Type B pancreatic cell (in vitro differentiated cells): Measurements from ENCODE around the gene KDM7A. TPM values are rescaled to one million over a fixed set of nuclear protein-coding genes. Genes with fewer than 3 reads are reported as not detected.
A peak's percentile ranks its signal among the peaks of the same experiment; 100 is the strongest.

ENCODE experiments used
- DNase-seq: peaks from one replicate; pipeline ENCODE4 v3.0.0; 2021; ENCODE audit warnings: mixed read lengths; ENCODE audit not compliant: unreplicated experiment; ENCODE audit errors: extremely low spot score
- H3K27ac Mint-ChIP-seq: 2 replicates; pipeline ENCODE4 v1.8.0; 2021; ENCODE audit warnings: mild to moderate bottlenecking, mixed read lengths
- H3K27me3 Mint-ChIP-seq: 2 replicates; pipeline ENCODE4 v1.8.0; 2021; ENCODE audit warnings: mixed read lengths
- H3K36me3 Mint-ChIP-seq: 2 replicates; pipeline ENCODE4 v1.8.0; 2021; ENCODE audit warnings: mixed read lengths
- H3K4me1 Mint-ChIP-seq: one replicate; pipeline ENCODE4 v1.8.0; 2021; ENCODE audit warnings: mixed read lengths; ENCODE audit not compliant: unreplicated experiment
- H3K4me3 Mint-ChIP-seq: 2 replicates; pipeline ENCODE4 v1.8.0; 2021; ENCODE audit warnings: mild to moderate bottlenecking, mixed read lengths
- H3K9me3 Mint-ChIP-seq: 2 replicates; pipeline ENCODE4 v1.8.0; 2021; ENCODE audit warnings: mixed read lengths
- long read RNA-seq: library from polyadenylated mRNA; unstranded; transcript quantifications from one replicate; pipeline ENCODE4 v2.0.0, GENCODE V29; 2020
- total RNA-seq: library from RNA; stranded (reverse); gene quantifications from 2 replicates; pipeline ENCODE4 v1.2.1, GENCODE V29; 2021; ENCODE audit warnings: low replicate concordance
- TF ChIP-seq, protein P1 (sequence below): fragments of 200-600 bp; sonication (generic); conservative IDR thresholded peaks from 2 replicates; pipeline ENCODE4 v1.5.0; 2021; ENCODE audit warnings: antibody characterized with exemption, mild to moderate bottlenecking

Gene KDM7A, protein sequence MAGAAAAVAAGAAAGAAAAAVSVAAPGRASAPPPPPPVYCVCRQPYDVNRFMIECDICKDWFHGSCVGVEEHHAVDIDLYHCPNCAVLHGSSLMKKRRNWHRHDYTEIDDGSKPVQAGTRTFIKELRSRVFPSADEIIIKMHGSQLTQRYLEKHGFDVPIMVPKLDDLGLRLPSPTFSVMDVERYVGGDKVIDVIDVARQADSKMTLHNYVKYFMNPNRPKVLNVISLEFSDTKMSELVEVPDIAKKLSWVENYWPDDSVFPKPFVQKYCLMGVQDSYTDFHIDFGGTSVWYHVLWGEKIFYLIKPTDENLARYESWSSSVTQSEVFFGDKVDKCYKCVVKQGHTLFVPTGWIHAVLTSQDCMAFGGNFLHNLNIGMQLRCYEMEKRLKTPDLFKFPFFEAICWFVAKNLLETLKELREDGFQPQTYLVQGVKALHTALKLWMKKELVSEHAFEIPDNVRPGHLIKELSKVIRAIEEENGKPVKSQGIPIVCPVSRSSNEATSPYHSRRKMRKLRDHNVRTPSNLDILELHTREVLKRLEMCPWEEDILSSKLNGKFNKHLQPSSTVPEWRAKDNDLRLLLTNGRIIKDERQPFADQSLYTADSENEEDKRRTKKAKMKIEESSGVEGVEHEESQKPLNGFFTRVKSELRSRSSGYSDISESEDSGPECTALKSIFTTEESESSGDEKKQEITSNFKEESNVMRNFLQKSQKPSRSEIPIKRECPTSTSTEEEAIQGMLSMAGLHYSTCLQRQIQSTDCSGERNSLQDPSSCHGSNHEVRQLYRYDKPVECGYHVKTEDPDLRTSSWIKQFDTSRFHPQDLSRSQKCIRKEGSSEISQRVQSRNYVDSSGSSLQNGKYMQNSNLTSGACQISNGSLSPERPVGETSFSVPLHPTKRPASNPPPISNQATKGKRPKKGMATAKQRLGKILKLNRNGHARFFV
- 7.5 and 9.3 TPM in 2 replicates for total RNA-seq
- long read RNA-seq, partial matches to known transcripts: 1 of 4 reads
- long read RNA-seq, other reads (novel, unspliced or antisense): 3 of 4 reads

DNA sequence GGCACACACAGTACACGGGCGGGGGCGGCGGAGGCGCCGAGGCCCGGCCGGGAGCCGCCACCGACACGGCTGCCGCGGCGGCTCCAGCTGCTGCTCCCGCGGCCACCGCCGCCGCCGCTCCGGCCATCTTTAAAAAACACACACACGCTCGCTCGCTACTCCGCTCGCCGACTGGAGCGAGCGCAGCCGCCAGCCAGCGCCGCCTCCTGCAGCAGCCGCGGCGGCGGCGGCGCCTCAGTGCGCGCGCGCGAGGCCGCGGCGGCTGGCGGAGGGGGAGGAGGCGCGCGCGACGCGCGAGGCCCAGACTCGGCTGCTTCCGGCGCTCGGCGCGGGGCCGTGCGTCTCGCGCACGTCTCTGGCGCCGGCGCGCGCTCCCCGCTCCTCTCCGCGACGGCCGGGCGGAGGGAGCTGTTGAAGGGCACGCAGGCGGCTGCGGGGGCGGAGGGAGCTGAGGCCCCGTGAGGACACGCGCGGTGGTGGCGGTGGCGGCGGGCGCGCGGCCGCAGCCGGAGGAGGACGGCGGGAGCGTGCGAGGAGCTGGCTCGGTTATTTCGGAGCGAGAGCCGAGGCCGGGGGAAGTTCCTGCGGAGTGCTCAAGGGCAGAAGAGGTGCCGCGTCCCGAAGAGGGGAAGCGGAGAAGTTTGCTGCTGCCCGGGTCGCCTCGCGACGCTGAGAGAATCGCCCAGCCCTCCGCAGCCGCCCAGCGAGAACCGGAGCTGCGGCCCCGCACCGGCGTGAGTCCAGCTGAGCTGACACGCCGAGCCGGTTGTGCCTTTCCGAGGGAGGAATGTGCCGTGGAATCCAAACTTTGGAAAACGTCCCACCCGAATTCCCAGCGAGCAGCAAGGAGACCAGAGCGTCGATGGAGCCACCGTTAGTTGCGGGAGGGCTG, at the start of gene KDM7A:
Gene KDM7A, minus strand, starts transcription at position 173 of the 892 bp plus-strand sequence. Its CDS starts 46 bp downstream, at position 127.
- H3K27ac Mint-ChIP-seq: peak within 1 kb of the TSS; percentile 97
- no peaks in the 10 kb centered on the region for H3K36me3 Mint-ChIP-seq
- peak within 1 kb of the TSS; percentile 97 for H3K4me3 Mint-ChIP-seq
- H3K27me3 Mint-ChIP-seq: peaks cover 29% of the 10 kb centered on the region
- H3K4me1 Mint-ChIP-seq: peaks cover 14% of the 10 kb centered on the region
- TF ChIP-seq, protein P1, sequence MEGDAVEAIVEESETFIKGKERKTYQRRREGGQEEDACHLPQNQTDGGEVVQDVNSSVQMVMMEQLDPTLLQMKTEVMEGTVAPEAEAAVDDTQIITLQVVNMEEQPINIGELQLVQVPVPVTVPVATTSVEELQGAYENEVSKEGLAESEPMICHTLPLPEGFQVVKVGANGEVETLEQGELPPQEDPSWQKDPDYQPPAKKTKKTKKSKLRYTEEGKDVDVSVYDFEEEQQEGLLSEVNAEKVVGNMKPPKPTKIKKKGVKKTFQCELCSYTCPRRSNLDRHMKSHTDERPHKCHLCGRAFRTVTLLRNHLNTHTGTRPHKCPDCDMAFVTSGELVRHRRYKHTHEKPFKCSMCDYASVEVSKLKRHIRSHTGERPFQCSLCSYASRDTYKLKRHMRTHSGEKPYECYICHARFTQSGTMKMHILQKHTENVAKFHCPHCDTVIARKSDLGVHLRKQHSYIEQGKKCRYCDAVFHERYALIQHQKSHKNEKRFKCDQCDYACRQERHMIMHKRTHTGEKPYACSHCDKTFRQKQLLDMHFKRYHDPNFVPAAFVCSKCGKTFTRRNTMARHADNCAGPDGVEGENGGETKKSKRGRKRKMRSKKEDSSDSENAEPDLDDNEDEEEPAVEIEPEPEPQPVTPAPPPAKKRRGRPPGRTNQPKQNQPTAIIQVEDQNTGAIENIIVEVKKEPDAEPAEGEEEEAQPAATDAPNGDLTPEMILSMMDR: no peak
- H3K9me3 Mint-ChIP-seq: no peaks in the 10 kb centered on the region
- peak; percentile 94 for DNase-seq

DNA sequence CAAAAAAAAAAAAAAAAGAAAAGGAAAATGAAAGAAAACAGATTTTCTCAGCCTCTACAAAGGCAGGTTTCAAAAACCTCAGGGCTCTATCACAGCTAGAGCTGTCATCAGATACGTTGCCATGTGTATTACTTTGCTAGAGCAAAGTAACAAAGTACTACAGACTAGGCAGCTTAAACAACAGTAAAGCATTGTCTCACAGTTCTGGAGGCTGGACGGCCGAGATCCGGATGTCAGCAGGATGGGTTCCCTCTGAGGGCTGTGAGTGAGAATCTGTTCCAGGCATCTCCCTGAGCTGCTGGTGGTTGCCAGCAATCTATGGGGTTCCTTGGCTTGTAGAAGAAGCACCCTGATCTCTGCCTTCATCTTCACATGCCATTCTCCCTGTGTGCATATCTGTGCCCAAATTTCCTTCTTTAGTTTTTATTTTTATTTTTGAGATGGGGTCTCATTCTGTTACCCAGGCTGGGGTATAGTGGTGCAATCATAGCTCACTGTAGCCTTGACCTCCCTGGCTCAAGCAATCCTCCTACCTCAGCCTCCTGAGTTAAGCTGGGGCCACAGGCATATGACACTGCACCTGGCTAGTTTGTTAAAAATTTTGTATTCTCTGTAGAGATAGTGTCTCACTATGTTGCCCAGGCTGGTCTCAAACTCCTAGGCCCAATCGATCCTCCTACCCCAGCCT, 48.9 kb upstream of the KDM7A start:
- H3K27me3 Mint-ChIP-seq: peaks cover 18% of the 10 kb centered on the region
- DNase-seq: no peak
- no peak overlapping the region for H3K4me3 Mint-ChIP-seq
- H3K9me3 Mint-ChIP-seq: no peaks in the 10 kb centered on the region
- TF ChIP-seq, protein P1: no peak
- peaks cover 15% of the 10 kb centered on the region for H3K4me1 Mint-ChIP-seq
- H3K27ac Mint-ChIP-seq: no peak overlapping the region
- no peaks in the 10 kb centered on the region for H3K36me3 Mint-ChIP-seq

DNA sequence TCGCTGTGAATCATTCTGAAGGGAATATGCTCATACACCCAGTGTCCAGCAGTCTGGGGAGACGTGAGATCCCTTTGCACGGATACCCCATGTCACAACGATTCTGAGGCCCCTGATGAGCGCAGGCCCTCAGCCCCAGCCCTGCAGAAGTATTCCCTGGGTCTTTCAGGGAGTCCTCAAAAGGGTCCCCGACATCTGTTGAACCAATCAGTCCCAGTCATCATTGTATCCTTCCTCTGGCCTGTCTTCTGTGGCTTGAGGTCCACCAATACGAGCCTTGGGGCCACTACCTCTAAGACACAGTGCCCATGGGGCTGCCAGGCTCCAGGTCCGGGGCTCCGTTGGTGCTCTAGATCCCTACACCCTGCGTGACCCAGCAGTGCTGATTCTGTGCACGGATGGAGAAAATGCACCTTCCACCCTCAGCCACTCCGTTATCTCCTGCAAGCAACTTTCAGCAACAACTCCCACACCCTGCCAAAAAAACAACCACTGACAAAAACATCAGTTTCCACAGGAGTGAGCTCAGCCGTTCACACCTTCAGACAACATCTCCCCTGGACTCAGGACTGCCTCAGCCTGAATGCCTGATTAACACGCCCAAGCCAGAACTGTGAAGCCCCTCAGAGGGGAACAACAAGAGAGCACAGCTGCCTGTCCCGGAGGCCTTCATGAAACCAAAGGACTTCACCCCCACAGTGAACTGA, 46.9 kb upstream of the KDM7A start:
- TF ChIP-seq, protein P1: no peak
- H3K36me3 Mint-ChIP-seq: no peaks in the 10 kb centered on the region
- no peak overlapping the region for H3K27ac Mint-ChIP-seq
- H3K27me3 Mint-ChIP-seq: peaks cover 6% of the 10 kb centered on the region
- peaks cover 8% of the 10 kb centered on the region for H3K4me1 Mint-ChIP-seq
- no peaks in the 10 kb centered on the region for H3K9me3 Mint-ChIP-seq
- no peak overlapping the region for H3K4me3 Mint-ChIP-seq
- DNase-seq: no peak

DNA sequence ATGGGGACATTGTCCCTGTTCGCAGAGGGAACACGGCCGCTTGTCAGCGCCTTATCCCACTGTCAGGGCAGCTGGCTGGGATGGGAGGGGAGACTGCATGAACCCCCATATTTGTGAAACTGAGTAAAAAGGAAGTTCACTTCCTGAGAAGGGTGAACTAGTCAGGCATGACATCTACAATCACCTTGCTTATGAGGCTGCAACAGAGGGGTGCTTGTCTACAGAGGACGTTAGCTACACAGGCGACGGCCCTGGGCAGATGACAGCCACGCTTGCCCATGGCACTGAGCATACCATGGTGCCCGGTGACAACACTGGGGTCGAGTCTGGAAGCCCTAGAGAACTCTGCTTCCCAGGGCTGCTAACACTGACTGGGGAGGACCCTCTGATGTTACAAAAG, 46.0 kb upstream of the KDM7A start:
- peaks cover 4% of the 10 kb centered on the region for H3K27me3 Mint-ChIP-seq
- H3K4me3 Mint-ChIP-seq: no peak overlapping the region
- no peaks in the 10 kb centered on the region for H3K36me3 Mint-ChIP-seq
- peaks cover 6% of the 10 kb centered on the region for H3K9me3 Mint-ChIP-seq
- TF ChIP-seq, protein P1: no peak
- H3K27ac Mint-ChIP-seq: no peak overlapping the region
- H3K4me1 Mint-ChIP-seq: peaks cover 8% of the 10 kb centered on the region
- no peak for DNase-seq
